ENCODE measurements around the gene CENPU. TPM values are rescaled to one million over a fixed set of nuclear protein-coding genes. Genes with fewer than 3 reads are reported as not detected.

CENPU gene
- total and polyA plus RNA-seq, 2 of the 13 experiments (the other 11 are each of a cell fraction or from before 2014, with no cell fraction given): 11.7 to 35.8 TPM

DNA sequence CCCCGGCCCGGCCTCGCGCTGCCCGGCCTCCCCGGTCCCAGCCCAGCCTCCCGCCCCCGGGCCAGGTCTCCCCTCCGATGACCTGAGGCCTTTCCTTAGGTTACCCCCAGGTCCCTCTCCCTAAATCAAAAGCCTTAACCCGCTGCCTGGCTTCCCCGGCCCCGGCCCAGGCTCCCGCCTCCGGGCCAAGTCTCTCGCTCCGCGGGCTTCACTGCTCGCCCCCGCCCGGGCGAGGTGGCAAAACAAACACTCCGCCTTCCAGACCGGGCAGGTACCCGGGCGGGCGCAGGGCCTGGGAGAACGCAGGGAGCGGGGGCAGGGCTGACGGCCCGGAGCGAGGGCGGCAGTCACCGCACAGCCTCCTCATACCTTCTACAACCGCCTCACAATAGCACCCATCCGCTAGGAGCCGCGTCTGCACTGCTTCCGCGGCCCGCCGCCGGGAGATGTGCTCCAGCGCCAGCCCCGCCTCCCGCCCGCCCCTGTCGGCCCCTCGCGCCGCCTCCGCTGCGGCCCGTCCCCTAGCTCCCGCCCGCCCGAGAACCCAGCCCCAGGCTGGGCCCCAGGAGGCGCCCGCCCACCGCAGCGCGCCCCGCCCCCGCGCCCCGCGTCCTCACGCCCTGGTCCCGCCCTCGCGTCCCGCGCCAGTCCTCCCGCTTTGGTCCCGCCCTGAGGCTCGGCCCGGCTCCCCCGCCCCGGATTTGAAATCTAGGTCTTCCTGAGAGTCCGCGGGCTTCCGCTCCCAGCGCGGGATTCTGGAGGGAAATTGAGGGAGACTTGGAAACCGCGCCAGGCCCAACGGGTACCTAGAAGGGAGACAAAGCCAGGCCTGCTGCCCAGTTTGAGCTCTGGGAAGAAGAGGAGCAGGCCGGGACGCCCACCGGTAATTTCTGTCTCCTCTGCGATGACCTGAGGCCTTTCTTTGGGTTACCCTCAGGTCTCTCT, 84.6 kb downstream of the CENPU start, which contains the start of the genes CASP3 and PRIMPOL (continued):
- 0 out of 2 replicates have a peak, but pooled peaks have one; percentile 21 for TF ChIP-seq NFKB2 (CRISPR knock-in tag; IDR thresholded peaks at IDR 0.05; ENCODE audit: borderline replicate concordance)
- TF ChIP-seq HDAC6 (IDR thresholded peaks at IDR 0.05; ENCODE audit: low read depth, low read length): no peak
- no peak for TF ChIP-seq PAWR (CRISPR knock-in tag; IDR thresholded peaks at IDR 0.05; ENCODE audit: borderline replicate concordance)
- TF ChIP-seq ZNF160 (CRISPR knock-in tag; IDR thresholded peaks at IDR 0.05): no peak; the same call in 1 of the 2 replicates
- TF ChIP-seq CBFB (CRISPR knock-in tag; IDR thresholded peaks at IDR 0.05): peak; percentile 77
- peak; percentile 78 for TF ChIP-seq POLR2G (IDR thresholded peaks at IDR 0.05; ENCODE audit: low read depth, low read length)
- no peak for TF ChIP-seq ZNF232 (CRISPR knock-in tag; IDR thresholded peaks at IDR 0.05; ENCODE audit: borderline replicate concordance)
- TF ChIP-seq ZNF256 (CRISPR knock-in tag; conservative IDR thresholded peaks at IDR 0.05): no peak
- TF ChIP-seq, protein P1, sequence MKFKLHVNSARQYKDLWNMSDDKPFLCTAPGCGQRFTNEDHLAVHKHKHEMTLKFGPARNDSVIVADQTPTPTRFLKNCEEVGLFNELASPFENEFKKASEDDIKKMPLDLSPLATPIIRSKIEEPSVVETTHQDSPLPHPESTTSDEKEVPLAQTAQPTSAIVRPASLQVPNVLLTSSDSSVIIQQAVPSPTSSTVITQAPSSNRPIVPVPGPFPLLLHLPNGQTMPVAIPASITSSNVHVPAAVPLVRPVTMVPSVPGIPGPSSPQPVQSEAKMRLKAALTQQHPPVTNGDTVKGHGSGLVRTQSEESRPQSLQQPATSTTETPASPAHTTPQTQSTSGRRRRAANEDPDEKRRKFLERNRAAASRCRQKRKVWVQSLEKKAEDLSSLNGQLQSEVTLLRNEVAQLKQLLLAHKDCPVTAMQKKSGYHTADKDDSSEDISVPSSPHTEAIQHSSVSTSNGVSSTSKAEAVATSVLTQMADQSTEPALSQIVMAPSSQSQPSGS (CRISPR knock-in tag; IDR thresholded peaks at IDR 0.05): no peak; the same call in 1 of the 2 replicates
- TF ChIP-seq U2AF2 (IDR thresholded peaks at IDR 0.05; ENCODE audit: low read depth, low read length): no peak
- TF ChIP-seq, protein P2, sequence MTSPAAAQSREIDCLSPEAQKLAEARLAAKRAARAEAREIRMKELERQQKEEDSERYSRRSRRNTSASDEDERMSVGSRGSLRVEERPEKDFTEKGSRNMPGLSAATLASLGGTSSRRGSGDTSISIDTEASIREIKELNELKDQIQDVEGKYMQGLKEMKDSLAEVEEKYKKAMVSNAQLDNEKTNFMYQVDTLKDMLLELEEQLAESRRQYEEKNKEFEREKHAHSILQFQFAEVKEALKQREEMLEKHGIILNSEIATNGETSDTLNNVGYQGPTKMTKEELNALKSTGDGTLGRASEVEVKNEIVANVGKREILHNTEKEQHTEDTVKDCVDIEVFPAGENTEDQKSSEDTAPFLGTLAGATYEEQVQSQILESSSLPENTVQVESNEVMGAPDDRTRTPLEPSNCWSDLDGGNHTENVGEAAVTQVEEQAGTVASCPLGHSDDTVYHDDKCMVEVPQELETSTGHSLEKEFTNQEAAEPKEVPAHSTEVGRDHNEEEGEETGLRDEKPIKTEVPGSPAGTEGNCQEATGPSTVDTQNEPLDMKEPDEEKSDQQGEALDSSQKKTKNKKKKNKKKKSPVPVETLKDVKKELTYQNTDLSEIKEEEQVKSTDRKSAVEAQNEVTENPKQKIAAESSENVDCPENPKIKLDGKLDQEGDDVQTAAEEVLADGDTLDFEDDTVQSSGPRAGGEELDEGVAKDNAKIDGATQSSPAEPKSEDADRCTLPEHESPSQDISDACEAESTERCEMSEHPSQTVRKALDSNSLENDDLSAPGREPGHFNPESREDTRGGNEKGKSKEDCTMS (CRISPR knock-in tag; conservative IDR thresholded peaks at IDR 0.05): no peak
- TF ChIP-seq SATB2 (CRISPR knock-in tag; IDR thresholded peaks at IDR 0.05): no peak
- peak; percentile 34; the same call in 1 of the 2 replicates for TF ChIP-seq ZNF747 (CRISPR knock-in tag; IDR thresholded peaks at IDR 0.05; ENCODE audit: borderline replicate concordance)
- TF ChIP-seq, protein P3, sequence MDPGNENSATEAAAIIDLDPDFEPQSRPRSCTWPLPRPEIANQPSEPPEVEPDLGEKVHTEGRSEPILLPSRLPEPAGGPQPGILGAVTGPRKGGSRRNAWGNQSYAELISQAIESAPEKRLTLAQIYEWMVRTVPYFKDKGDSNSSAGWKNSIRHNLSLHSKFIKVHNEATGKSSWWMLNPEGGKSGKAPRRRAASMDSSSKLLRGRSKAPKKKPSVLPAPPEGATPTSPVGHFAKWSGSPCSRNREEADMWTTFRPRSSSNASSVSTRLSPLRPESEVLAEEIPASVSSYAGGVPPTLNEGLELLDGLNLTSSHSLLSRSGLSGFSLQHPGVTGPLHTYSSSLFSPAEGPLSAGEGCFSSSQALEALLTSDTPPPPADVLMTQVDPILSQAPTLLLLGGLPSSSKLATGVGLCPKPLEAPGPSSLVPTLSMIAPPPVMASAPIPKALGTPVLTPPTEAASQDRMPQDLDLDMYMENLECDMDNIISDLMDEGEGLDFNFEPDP (CRISPR knock-in tag; conservative IDR thresholded peaks at IDR 0.05): no peak
- TF ChIP-seq ZNF124 (CRISPR knock-in tag; IDR thresholded peaks at IDR 0.05): 0 out of 2 replicates have a peak, but pooled peaks have one; percentile 19
- TF ChIP-seq ZNF564 (CRISPR knock-in tag; IDR thresholded peaks at IDR 0.05): peak; percentile 62; the same call in 1 of the 2 replicates
- TF ChIP-seq ZNF205 (CRISPR knock-in tag; IDR thresholded peaks at IDR 0.05): no peak
- TF ChIP-seq MEIS1 (CRISPR knock-in tag; IDR thresholded peaks at IDR 0.05; ENCODE audit: borderline replicate concordance): no peak
- TF ChIP-seq ZNF263 (CRISPR knock-in tag; IDR thresholded peaks at IDR 0.05): peak; percentile 83
- TF ChIP-seq, protein P4, sequence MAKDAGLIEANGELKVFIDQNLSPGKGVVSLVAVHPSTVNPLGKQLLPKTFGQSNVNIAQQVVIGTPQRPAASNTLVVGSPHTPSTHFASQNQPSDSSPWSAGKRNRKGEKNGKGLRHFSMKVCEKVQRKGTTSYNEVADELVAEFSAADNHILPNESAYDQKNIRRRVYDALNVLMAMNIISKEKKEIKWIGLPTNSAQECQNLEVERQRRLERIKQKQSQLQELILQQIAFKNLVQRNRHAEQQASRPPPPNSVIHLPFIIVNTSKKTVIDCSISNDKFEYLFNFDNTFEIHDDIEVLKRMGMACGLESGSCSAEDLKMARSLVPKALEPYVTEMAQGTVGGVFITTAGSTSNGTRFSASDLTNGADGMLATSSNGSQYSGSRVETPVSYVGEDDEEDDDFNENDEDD (CRISPR knock-in tag; IDR thresholded peaks at IDR 0.05; ENCODE audit: borderline replicate concordance): peak; percentile 37; the same call in 1 of the 2 replicates
- TF ChIP-seq, protein P5, sequence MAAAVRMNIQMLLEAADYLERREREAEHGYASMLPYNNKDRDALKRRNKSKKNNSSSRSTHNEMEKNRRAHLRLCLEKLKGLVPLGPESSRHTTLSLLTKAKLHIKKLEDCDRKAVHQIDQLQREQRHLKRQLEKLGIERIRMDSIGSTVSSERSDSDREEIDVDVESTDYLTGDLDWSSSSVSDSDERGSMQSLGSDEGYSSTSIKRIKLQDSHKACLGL (CRISPR knock-in tag; IDR thresholded peaks at IDR 0.05): peak; percentile 34; the same call in 1 of the 2 replicates
- TF ChIP-seq FOSL1 (CRISPR knock-in tag; IDR thresholded peaks at IDR 0.05; ENCODE audit: borderline replicate concordance): no peak
